Upper lobe of left lung (tissue), 6 donors: ENCODE data around the gene EVL. TPM values are rescaled to one million over a fixed set of nuclear protein-coding genes. Genes with fewer than 3 reads are reported as not detected.

Experiments used
- ATAC-seq, 2 donors: fragments of 200-7000 bp; cut with Tn5 transposase; one replicate each; pipeline ENCODE4 v1.9.1; 2022; ENCODE audit warnings: mild to moderate bottlenecking in 2 of 2, moderate library complexity in 2 of 2; ENCODE audit not compliant: low FRiP score in 2 of 2
- DNase-seq, 2 donors: peaks; one replicate each; pipeline ENCODE4 v3.0.0-alpha.2; 2019 to 2020
- H3K27ac ChIP-seq, 4 donors: fragments of 200-600 bp; sonication (generic); one replicate each; pipeline ENCODE4 v1.5.1; 2016 to 2019
- H3K27me3 ChIP-seq, 4 donors: fragments of 200-600 bp; sonication (generic); one replicate each; pipeline ENCODE4 v1.5.1; 2017 to 2019
- H3K36me3 ChIP-seq, 4 donors: fragments of 200-600 bp; sonication (generic); one replicate each; pipeline ENCODE4 v1.5.1; 2016 to 2019
- H3K4me1 ChIP-seq, 4 donors: fragments of 200-600 bp; sonication (generic); one replicate each; pipeline ENCODE4 v1.5.1; 2018 to 2019
- H3K4me3 ChIP-seq, 4 donors: fragments of 200-600 bp; sonication (generic); one replicate each; pipeline ENCODE4 v1.5.1; 2017 to 2019; ENCODE audit warnings: mild to moderate bottlenecking in 2 of 4, moderate library complexity in 1 of 4
- H3K9me3 ChIP-seq, 4 donors: fragments of 200-600 bp; sonication (generic); one replicate each; pipeline ENCODE4 v1.5.1; 2018 to 2019
- EP300 ChIP-seq, 4 donors: sonication (generic); formaldehyde crosslinking; IDR thresholded peaks; one replicate each; pipeline ENCODE4 v1.5.1; 2017; ENCODE audit warnings: antibody characterized with exemption in 4 of 4, control low read depth in 2 of 4
- POLR2A ChIP-seq, 4 donors: fragments of 450-650 bp; IDR thresholded peaks; one replicate each; pipeline ENCODE4 v1.5.1; 2016 to 2017; ENCODE audit warnings: antibody characterized with exemption in 4 of 4, mild to moderate bottlenecking in 2 of 4
- POLR2AphosphoS5 ChIP-seq, 2 donors: sonication (generic); formaldehyde crosslinking; IDR thresholded peaks; one replicate each; pipeline ENCODE4 v1.5.1; 2017; ENCODE audit warnings: antibody characterized with exemption in 2 of 2
- WGBS, 2 donors: methylation state at CpG; one replicate each; pipeline ENCODE4 v1.1.5; 2017 to 2018; 5-methylcytosine and 5-hydroxymethylcytosine counted together
- total RNA-seq, 6 donors: library from RNA; depleted of rRNA in 4 of 6; stranded (reverse); fragments of >200 nt in 4 of 6; gene quantifications; one replicate each; pipeline versions ENCODE4 v1.1.0 to v1.2.1, GENCODE V29; 2016 to 2021
- TF ChIP-seq, protein P1 (sequence below), 6 experiments: fragments of 450-650 bp in 4 of 6; fragments of 200-600 bp in 2 of 6; sonication (generic) in 2 of 6; IDR thresholded peaks; one replicate each; pipeline ENCODE4 v1.5.1; 2016 to 2019; ENCODE audit warnings: antibody characterized with exemption in 6 of 6
- donor health status: DM: no; HTN: no; CAD: no; lungs with moderate emphysema.
- donor health status: DM: no; HTN: yes; CAD: no; lungs with severe emphysema.

The EVL gene
- total RNA-seq, 6 donors from 2014 or later: 69.6 to 222 (median 140) TPM

DNA sequence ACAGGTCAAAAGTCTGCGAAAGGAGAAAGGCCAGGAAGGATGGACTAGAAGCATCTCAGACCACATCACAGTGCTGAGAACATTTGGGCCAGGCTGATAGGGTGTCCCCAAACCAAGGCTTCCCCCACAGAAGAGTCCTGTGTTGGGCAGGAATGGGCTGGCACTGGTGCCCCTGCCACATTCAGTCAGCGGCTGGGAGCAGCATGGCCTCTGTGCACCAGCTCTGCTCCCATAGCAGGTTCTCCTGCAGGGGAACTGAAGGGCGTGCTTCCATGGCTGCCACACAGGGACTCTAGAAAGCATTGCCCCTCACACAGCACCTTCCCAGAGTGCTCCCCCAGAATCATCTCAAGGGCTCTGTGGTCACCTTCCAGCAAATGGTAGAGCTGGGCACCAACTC lies 17.5 kb downstream of the EVL start:
- Histone ChIP-seq H3K36me3 (peaks cover 0 to 14% (median 2%) of the 10 kb centered on the region in 4 donors), H3K27ac (no peak overlapping the region), H3K4me1 (peaks cover 15 to 29% (median 20%) of the 10 kb centered on the region in 4 donors), H3K27me3 (no peaks in the 10 kb centered on the region), H3K4me3 (no peak overlapping the region), H3K9me3 (no peaks in the 10 kb centered on the region)
- ATAC-seq: no peak
- no peak for DNase-seq
- TF ChIP-seq POLR2A (IDR thresholded peaks at IDR 0.05) (no peak), POLR2AphosphoS5 (IDR thresholded peaks at IDR 0.05) (no peak)
- 83 to 92% methylated on average over 1 to 3 of the region's 3 CpGs for WGBS, 2 donors

DNA sequence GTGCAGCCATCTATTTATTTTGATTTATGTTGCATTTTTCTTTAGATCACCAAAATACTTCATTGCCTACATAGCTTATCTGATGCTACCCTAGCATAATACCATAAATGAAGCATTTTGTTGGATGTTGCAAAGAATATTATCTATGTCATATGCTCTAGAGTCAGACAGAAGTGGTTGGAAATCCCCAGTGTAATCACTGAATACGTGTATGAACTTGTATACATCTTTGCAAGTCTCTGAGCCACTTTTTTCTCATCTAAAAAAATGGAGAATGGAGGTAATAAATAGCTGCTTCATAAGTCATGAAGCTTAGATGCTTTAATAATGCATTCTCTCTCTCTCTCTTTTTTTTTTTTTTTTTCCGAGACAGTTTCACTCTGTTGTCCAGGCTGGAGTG lies 18.5 kb downstream of the EVL start:
- no peak for DNase-seq
- 67% methylated on average over 2 of the region's 2 CpGs for WGBS, 2 donors
- Histone ChIP-seq H3K4me3 (no peak overlapping the region), H3K4me1 (peaks cover 9 to 20% (median 10%) of the 10 kb centered on the region in 4 donors), H3K36me3 (peaks cover 0 to 14% (median 2%) of the 10 kb centered on the region in 4 donors), H3K27ac (no peak overlapping the region), H3K9me3 (no peaks in the 10 kb centered on the region), H3K27me3 (no peaks in the 10 kb centered on the region)
- no peak for ATAC-seq
- TF ChIP-seq POLR2AphosphoS5 (IDR thresholded peaks at IDR 0.05) (no peak), POLR2A (IDR thresholded peaks at IDR 0.05) (no peak)
- TF ChIP-seq, protein P1, sequence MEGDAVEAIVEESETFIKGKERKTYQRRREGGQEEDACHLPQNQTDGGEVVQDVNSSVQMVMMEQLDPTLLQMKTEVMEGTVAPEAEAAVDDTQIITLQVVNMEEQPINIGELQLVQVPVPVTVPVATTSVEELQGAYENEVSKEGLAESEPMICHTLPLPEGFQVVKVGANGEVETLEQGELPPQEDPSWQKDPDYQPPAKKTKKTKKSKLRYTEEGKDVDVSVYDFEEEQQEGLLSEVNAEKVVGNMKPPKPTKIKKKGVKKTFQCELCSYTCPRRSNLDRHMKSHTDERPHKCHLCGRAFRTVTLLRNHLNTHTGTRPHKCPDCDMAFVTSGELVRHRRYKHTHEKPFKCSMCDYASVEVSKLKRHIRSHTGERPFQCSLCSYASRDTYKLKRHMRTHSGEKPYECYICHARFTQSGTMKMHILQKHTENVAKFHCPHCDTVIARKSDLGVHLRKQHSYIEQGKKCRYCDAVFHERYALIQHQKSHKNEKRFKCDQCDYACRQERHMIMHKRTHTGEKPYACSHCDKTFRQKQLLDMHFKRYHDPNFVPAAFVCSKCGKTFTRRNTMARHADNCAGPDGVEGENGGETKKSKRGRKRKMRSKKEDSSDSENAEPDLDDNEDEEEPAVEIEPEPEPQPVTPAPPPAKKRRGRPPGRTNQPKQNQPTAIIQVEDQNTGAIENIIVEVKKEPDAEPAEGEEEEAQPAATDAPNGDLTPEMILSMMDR (IDR thresholded peaks at IDR 0.05): no peak

DNA sequence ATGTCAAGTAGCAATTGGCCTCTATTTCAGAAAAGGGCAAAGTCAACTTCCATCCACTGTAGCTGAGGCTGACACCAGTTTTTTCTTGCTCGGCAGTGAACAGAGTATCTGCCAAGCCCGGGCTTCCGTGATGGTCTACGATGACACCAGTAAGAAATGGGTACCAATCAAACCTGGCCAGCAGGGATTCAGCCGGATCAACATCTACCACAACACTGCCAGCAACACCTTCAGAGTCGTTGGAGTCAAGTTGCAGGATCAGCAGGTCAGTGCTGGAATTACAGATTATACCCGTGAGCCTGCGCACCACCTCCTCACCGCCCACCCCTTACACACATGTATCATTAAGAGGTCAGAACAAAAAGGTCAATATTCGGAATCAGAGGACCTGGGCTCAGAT lies 19.4 kb downstream of the EVL start:
- Histone ChIP-seq H3K36me3 (peaks cover 0 to 16% (median 2%) of the 10 kb centered on the region in 4 donors), H3K27me3 (no peaks in the 10 kb centered on the region), H3K9me3 (no peaks in the 10 kb centered on the region), H3K27ac (no peak overlapping the region), H3K4me3 (no peak overlapping the region), H3K4me1 (peaks cover 1 to 11% (median 2%) of the 10 kb centered on the region in 4 donors)
- TF ChIP-seq EP300 (IDR thresholded peaks at IDR 0.05) (no peak), POLR2A (IDR thresholded peaks at IDR 0.05) (no peak), POLR2AphosphoS5 (IDR thresholded peaks at IDR 0.05) (no peak)
- 93 to 98% methylated on average over 10 of the region's 10 CpGs for WGBS, 2 donors
- DNase-seq (no peak), ATAC-seq (no peak)

DNA sequence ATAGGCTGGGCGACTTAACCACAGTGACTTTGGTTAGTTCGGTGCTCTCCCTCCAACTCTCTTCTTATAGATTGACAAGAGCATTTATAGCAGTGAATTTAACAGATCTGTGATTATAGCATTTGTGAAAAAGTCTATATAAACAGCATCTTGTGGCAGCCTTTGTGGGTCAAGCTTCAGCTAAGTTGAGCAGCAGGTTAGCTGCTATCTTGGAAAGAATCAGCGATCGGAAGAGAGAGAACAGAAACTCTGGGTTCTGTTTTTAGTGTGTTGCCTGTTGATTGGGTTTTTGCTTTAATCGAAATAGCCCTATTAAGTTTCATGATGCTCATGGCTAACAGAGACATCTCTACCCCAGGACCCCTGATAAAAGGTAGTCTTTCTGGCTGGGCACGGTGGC lies 20.2 kb downstream of the EVL start:
- H3K36me3 ChIP-seq: peaks cover 0 to 16% (median 2%) of the 10 kb centered on the region in 4 donors
- DNase-seq (no peak), ATAC-seq (no peak)
- no peaks in the 10 kb centered on the region for H3K27me3 ChIP-seq
- H3K27ac ChIP-seq: no peak overlapping the region
- H3K4me3 ChIP-seq: no peak overlapping the region
- H3K4me1 ChIP-seq: peaks cover 0 to 8% (median 0%) of the 10 kb centered on the region in 4 donors
- TF ChIP-seq EP300 (IDR thresholded peaks at IDR 0.05): no peak
- TF ChIP-seq, protein P1 (IDR thresholded peaks at IDR 0.05): no peak
- no peak for TF ChIP-seq POLR2A (IDR thresholded peaks at IDR 0.05)
- TF ChIP-seq POLR2AphosphoS5 (IDR thresholded peaks at IDR 0.05): no peak
- no peaks in the 10 kb centered on the region for H3K9me3 ChIP-seq
- WGBS, 2 donors: 90 to 92% methylated on average over 6 of the region's 6 CpGs

DNA sequence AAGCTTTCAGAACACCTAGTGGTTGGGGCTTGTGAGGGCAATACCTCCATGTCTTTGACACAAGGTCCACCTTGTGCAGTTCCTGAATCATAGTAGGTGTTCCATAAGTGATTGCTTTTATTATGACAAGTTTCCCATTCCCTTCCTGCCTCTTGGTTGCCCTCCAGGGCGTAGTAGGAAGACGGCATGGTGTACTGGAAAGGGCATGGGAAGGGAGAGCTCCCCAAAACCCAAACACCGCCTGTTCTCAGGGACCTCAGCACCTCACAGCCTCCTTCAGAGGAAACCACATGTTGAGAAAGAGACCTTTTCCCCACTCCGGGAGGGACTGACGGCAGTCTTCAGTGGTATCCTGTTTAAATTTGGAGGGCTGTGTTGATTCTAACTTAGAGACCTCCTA lies 21.1 kb downstream of the EVL start:
- H3K4me3 ChIP-seq: no peak overlapping the region
- H3K27me3 ChIP-seq: no peaks in the 10 kb centered on the region
- ATAC-seq: no peak
- peaks cover 0 to 16% (median 2%) of the 10 kb centered on the region in 4 donors for H3K36me3 ChIP-seq
- no peak overlapping the region for H3K27ac ChIP-seq
- H3K4me1 ChIP-seq: peaks cover 0 to 8% (median 0%) of the 10 kb centered on the region in 4 donors
- 61 to 69% methylated on average over 5 of the region's 5 CpGs for WGBS, 2 donors
- DNase-seq: no peak
- no peaks in the 10 kb centered on the region for H3K9me3 ChIP-seq
- TF ChIP-seq POLR2AphosphoS5 (IDR thresholded peaks at IDR 0.05) (no peak), EP300 (IDR thresholded peaks at IDR 0.05) (no peak)
- TF ChIP-seq, protein P1 (IDR thresholded peaks at IDR 0.05): no peak

DNA sequence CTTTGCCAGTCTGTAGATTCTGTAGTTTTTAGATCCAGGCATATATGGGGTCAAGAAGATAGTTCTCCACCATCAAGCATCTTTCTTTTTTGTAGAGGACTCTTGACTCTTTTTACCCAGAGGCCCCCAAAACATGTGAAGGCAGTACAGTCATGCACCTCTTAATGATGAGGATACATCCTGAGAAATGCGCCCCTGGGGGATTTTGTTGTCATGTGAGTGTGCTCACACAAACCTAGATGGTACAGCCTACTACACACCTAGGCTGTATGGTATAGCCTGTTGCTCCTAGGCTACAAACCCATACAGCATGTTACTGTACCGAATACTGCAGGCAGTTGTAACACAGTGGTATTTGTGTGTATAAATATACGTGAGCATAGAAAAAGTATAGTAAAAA lies 23.0 kb downstream of the EVL start:
- no peak for ATAC-seq
- no peaks in the 10 kb centered on the region for H3K9me3 ChIP-seq

More for the DNA sequence above, 23.0 kb downstream of the EVL start:
- Histone ChIP-seq H3K4me1 (no peaks in the 10 kb centered on the region), H3K36me3 (peaks cover 0 to 23% (median 2%) of the 10 kb centered on the region in 4 donors), H3K4me3 (no peak overlapping the region), H3K27ac (no peak overlapping the region), H3K27me3 (no peaks in the 10 kb centered on the region)
- 92 to 93% methylated on average over 3 of the region's 3 CpGs for WGBS, 2 donors
- TF ChIP-seq EP300 (IDR thresholded peaks at IDR 0.05) (no peak), POLR2AphosphoS5 (IDR thresholded peaks at IDR 0.05) (no peak), POLR2A (IDR thresholded peaks at IDR 0.05) (no peak)
- TF ChIP-seq, protein P1 (IDR thresholded peaks at IDR 0.05): no peak
- no peak for DNase-seq
